Measurements from ENCODE around the gene RAB18. TPM values are rescaled to one million over a fixed set of nuclear protein-coding genes. Genes with fewer than 3 reads are reported as not detected.
"Not testable (repeated sequence)": the region's sequence is repeated elsewhere in the genome, so short reads cannot be mapped to it uniquely, and the experiment has no call there.

The RAB18 gene
- total RNA-seq, 1 donor from 2014 or later: 61.6 TPM

DNA sequence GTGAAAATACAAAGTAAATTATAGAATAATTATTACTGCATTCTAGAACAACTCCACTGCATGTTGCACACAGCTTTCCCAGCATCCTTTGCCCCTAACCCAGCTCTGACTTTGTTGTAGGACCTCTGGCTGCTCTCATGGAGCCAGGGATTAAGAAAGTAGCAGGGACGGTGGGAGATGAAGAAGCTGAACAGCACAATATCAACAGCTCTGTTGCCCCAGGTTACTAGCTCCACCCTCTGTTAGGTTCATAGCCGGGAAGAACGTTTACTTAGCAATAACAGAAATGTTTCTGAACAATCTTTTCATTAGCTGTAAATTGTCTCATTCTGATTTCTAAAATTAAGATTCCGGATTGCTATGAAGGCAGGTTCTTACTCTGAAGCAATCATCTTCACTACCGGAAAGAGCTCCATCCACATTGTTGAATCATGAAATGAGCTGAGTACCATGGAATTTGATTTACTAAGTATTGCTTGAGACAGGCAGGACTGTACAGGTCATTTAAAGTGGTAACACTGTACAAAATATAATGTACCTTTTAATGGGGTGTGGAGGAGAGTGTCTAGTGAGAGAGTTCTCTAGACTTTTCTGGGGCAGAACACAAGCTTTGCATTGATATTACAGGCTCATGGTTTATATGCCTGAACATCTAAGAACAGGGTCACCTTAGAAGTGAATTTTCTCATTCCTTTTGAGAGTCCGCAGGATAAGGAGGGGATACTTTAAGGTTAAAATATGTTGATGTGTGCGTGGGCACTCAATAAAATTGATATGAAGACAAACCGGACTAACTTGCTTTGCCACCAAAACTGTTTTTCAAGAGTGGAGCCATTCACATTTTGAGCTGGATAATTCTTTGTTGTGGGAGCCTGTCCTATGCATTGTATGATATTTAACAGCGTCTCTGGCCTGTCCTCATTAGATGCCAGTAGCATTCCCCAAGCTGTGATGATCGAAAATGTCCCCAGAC lies 20.8 kb upstream of the RAB18 start:
- H3K4me3 Mint-ChIP-seq: no peak overlapping the region
- H3K9me3 Mint-ChIP-seq: no peaks in the 10 kb centered on the region
- H3K36me3 Mint-ChIP-seq (ENCODE audit: low read depth): no peaks in the 10 kb centered on the region
- DNase-seq (ENCODE audit: low spot score): no peak
- H3K27ac Mint-ChIP-seq: no peak overlapping the region
- H3K4me1 Mint-ChIP-seq (ENCODE audit: low read depth): no peaks in the 10 kb centered on the region
- H3K27me3 Mint-ChIP-seq (ENCODE audit: insufficient read depth): peaks cover 22% of the 10 kb centered on the region
- intact Hi-C loops (cut with micrococcal nuclease): no loop called here

- DNase-seq (ENCODE audit: low spot score): no peak
- intact Hi-C loops (cut with micrococcal nuclease): no loop called here
These were observed 18.7 kb upstream of the RAB18 start for GRCh38 chr10:27485368-27485767.

GRCh38 chr10:27485986-27486385 lies 18.1 kb upstream of the RAB18 start:
- Mint-ChIP-seq H3K4me1 (ENCODE audit: low read depth) (no peaks in the 10 kb centered on the region), H3K4me3 (no peak overlapping the region), H3K9me3 (peaks cover 10% of the 10 kb centered on the region), H3K36me3 (ENCODE audit: low read depth) (no peaks in the 10 kb centered on the region), H3K27me3 (ENCODE audit: insufficient read depth) (peaks cover 22% of the 10 kb centered on the region), H3K27ac (no peak overlapping the region)
- intact Hi-C loops (cut with micrococcal nuclease): no loop called here
- DNase-seq (ENCODE audit: low spot score): no peak

More at GRCh38 chr10:27485368-27485767, 18.7 kb upstream of the RAB18 start:
- H3K27ac Mint-ChIP-seq: no peak overlapping the region
- H3K9me3 Mint-ChIP-seq: peaks cover 4% of the 10 kb centered on the region
- no peak overlapping the region for H3K4me3 Mint-ChIP-seq
- H3K36me3 Mint-ChIP-seq (ENCODE audit: low read depth): no peaks in the 10 kb centered on the region
- no peaks in the 10 kb centered on the region for H3K4me1 Mint-ChIP-seq (ENCODE audit: low read depth)
- H3K27me3 Mint-ChIP-seq (ENCODE audit: insufficient read depth): peaks cover 22% of the 10 kb centered on the region

GRCh38 chr10:27490807-27491206 lies 13.3 kb upstream of the RAB18 start:
- H3K4me3 Mint-ChIP-seq: no peak overlapping the region
- no peak for DNase-seq (ENCODE audit: low spot score)
- H3K27ac Mint-ChIP-seq: no peak overlapping the region
- peaks cover 22% of the 10 kb centered on the region for H3K9me3 Mint-ChIP-seq
- no peaks in the 10 kb centered on the region for H3K36me3 Mint-ChIP-seq (ENCODE audit: low read depth)
- no peaks in the 10 kb centered on the region for H3K4me1 Mint-ChIP-seq (ENCODE audit: low read depth)
- intact Hi-C loops (cut with micrococcal nuclease): no loop called here
- peaks cover 30% of the 10 kb centered on the region for H3K27me3 Mint-ChIP-seq (ENCODE audit: insufficient read depth)

DNA sequence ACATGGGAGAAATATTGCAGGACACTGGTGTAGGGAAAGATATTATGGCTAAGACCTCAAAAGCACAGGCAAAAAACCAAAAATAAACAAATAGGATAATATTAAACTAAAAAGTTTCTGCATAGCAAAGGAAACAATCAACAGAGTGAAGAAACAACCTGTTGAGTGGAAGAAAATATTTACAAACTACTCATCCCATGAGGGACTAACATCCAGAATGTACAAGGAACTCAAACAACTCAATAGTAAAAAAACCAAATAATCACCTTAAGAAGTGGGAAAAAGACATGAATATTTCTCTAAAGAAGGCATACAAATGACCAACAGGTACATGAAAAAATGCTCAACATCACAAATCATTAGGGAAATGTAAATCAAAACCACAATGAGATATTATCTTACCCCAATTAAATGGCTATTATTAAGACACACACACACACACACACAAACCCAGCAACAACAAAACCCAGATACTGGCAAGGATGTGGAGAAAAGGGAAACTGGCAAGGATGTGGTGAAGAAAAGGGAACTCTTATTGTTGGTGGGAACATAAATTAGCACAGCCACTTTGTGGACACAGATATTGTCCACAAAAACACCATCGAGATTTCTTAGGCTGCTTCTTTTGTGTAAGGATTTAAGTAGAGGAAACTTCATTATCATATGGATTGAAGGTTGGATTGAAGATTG lies 9.8 kb upstream of the RAB18 start:
- DNase-seq (ENCODE audit: low spot score): no peak
- Mint-ChIP-seq H3K4me3 (no peak overlapping the region), H3K9me3 (peaks cover 18% of the 10 kb centered on the region), H3K36me3 (ENCODE audit: low read depth) (no peaks in the 10 kb centered on the region), H3K27me3 (ENCODE audit: insufficient read depth) (peaks cover 22% of the 10 kb centered on the region), H3K4me1 (ENCODE audit: low read depth) (no peaks in the 10 kb centered on the region), H3K27ac (no peak overlapping the region)
- intact Hi-C loops (cut with micrococcal nuclease): no loop called here

GRCh38 chr10:27496137-27496536 lies 8.0 kb upstream of the RAB18 start:
- H3K36me3 Mint-ChIP-seq (ENCODE audit: low read depth): no peaks in the 10 kb centered on the region
- H3K4me3 Mint-ChIP-seq: no peak overlapping the region
- no peak for DNase-seq (ENCODE audit: low spot score)
- H3K9me3 Mint-ChIP-seq: peaks cover 10% of the 10 kb centered on the region
- no peaks in the 10 kb centered on the region for H3K4me1 Mint-ChIP-seq (ENCODE audit: low read depth)
- H3K27me3 Mint-ChIP-seq (ENCODE audit: insufficient read depth): peaks cover 22% of the 10 kb centered on the region
- no peak overlapping the region for H3K27ac Mint-ChIP-seq
- intact Hi-C loops (cut with micrococcal nuclease): no loop called here

DNA sequence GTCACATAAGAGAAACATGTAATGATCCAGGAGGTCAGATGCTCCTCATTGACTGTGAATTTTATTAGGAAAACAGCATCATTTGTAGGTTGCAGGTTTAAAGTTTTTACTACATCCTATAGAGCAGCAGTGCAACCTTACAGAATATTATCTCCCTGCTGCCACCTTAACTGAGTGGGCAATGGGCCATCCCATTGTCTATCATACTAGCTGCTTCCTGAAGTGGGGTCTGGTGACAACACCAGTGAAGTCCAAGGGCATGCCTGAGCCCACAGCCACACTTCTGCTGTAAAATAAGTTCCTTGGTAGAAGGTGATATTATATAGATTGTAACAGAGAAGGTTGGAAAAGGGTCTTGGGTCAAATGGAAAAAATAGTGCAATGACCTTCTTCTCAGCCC lies 4.0 kb upstream of the RAB18 start:
- Mint-ChIP-seq H3K9me3 (no peaks in the 10 kb centered on the region), H3K4me3 (no peak overlapping the region), H3K27ac (no peak overlapping the region), H3K36me3 (ENCODE audit: low read depth) (peaks cover 5% of the 10 kb centered on the region), H3K27me3 (ENCODE audit: insufficient read depth) (peaks cover 9% of the 10 kb centered on the region), H3K4me1 (ENCODE audit: low read depth) (peaks cover 9% of the 10 kb centered on the region)
- DNase-seq (ENCODE audit: low spot score): no peak
- intact Hi-C loops (cut with micrococcal nuclease): loop anchor here (5.0 to 10.0 kb wide), 5 partner anchors 53 to 1065 kb away; partner anchors contain the start of genes ANKRD26 and APBB1IP

GRCh38 chr10:27500886-27501285 lies 3.2 kb upstream of the RAB18 start:
- Mint-ChIP-seq H3K36me3 (ENCODE audit: low read depth) (peaks cover 5% of the 10 kb centered on the region), H3K27ac (no peak overlapping the region), H3K4me3 (no peak overlapping the region), H3K27me3 (ENCODE audit: insufficient read depth) (peaks cover 8% of the 10 kb centered on the region), H3K4me1 (ENCODE audit: low read depth) (peaks cover 12% of the 10 kb centered on the region), H3K9me3 (no peaks in the 10 kb centered on the region)
- DNase-seq (ENCODE audit: low spot score): no peak
- intact Hi-C loops (cut with micrococcal nuclease): loop anchor here (5.0 to 10.0 kb wide), 5 partner anchors 54 to 1066 kb away; partner anchors contain the start of genes ANKRD26 and APBB1IP

- peak overlapping the region; percentile 96 for H3K27ac Mint-ChIP-seq
- peaks cover 17% of the 10 kb centered on the region for H3K36me3 Mint-ChIP-seq (ENCODE audit: low read depth)
- intact Hi-C loops (cut with micrococcal nuclease): loop anchor here (1.0 to 10.0 kb wide), 14 partner anchors 10 to 1069 kb away; partner anchors contain the start of genes ANKRD26, APBB1IP, MASTL and MPP7
- no peaks in the 10 kb centered on the region for H3K9me3 Mint-ChIP-seq
- H3K27me3 Mint-ChIP-seq (ENCODE audit: insufficient read depth): no peaks in the 10 kb centered on the region
- peaks cover 31% of the 10 kb centered on the region for H3K4me1 Mint-ChIP-seq (ENCODE audit: low read depth)
- no peak for DNase-seq (ENCODE audit: low spot score)
- H3K4me3 Mint-ChIP-seq: peak overlapping the region; percentile 96
These were observed 552 bp upstream of the RAB18 start for GRCh38 chr10:27503498-27504006.

DNA sequence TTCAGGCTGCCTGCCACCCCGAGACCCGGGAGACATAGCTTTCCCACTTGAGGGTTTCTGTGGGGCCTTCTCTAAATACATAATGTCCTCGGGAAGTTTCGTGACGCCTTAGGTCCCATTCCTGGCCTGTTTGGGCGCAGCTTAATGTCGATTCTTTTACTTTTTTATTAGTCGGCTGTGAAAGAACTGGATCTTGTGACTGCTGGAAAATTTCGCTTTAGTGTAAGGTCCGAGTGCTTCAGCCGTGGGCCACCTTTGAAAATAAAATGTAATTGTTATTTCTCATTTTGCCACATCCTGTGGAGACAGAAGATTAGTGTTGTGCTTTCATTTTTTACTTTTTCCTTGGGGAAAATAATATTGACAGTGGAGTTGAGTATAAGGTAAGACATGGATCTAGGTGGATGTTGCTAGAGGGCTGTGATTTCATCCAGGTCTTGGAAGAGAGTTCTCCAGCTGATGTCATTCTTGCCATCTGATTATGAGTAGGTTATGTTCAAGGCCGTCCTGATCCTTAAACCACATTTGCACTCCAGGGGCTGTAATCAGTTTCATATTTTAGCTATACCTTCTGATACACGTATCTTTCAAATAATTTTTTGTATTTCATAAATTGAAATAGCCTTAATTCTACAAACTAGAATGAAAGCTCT lies 830 bp downstream of the RAB18 start:
- H3K4me3 Mint-ChIP-seq: peak overlapping the region; percentile 96
- peaks cover 44% of the 10 kb centered on the region for H3K4me1 Mint-ChIP-seq (ENCODE audit: low read depth)
- no peaks in the 10 kb centered on the region for H3K9me3 Mint-ChIP-seq

DNA sequence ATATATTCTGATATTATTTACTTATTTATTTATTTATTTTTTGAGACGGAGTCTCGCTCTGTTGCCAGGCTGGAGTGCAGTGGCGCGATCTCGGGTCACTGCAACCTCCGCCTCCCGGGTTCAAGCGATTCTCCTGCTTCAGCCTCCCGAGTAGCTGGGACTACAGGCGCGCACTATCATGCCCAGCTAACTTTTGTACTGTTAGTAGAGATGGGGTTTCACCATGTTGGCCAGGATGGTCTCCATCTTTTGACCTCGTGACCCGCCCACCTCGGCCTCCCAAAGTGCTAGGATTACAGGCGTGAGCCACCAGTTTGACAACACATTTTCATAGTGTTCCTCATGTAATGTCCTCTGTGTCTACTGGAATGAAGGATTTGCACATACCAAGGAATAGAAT lies 1.4 kb downstream of the RAB18 start:
- Mint-ChIP-seq H3K27ac (peak overlapping the region; percentile 72), H3K36me3 (ENCODE audit: low read depth) (peaks cover 30% of the 10 kb centered on the region), H3K4me1 (ENCODE audit: low read depth) (peaks cover 50% of the 10 kb centered on the region), H3K4me3 (peak overlapping the region; percentile 82)
- not testable (repeated sequence) for DNase-seq (ENCODE audit: low spot score); H3K9me3 Mint-ChIP-seq; H3K27me3 Mint-ChIP-seq (ENCODE audit: insufficient read depth)
- intact Hi-C loops (cut with micrococcal nuclease): loop anchor here (2.0 to 10.0 kb wide), 2 partner anchors 25 to 1071 kb away; partner anchors contain the start of gene APBB1IP

More for the DNA sequence above, 830 bp downstream of the RAB18 start:
- Mint-ChIP-seq H3K27ac (peak overlapping the region; percentile 96), H3K27me3 (ENCODE audit: insufficient read depth) (no peaks in the 10 kb centered on the region), H3K36me3 (ENCODE audit: low read depth) (peaks cover 24% of the 10 kb centered on the region)
- no peak for DNase-seq (ENCODE audit: low spot score)
- intact Hi-C loops (cut with micrococcal nuclease): loop anchor here (1.0 to 10.0 kb wide), 14 partner anchors 8 to 1070 kb away; partner anchors contain the start of genes ANKRD26, APBB1IP, MASTL and MPP7

DNA sequence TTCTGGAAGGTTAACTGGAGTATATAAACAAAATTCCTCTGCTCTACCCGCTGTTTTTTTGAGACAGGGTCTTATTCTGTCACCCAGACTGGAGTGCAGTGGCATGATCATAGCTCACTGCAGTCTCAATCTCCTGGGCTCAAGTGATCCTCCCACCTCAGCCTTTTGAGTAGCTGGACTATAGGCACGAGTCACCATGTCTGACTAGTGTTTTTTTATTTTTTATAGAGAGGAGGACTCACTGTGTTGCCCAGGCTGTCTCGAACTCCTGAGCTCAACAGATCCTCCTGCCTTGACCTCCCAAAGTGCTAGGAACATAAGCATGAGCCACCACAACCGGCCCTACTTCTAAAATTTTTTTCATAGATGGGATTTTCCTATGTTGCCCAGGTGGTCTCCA lies 2.2 kb downstream of the RAB18 start:
- Mint-ChIP-seq H3K27me3 (ENCODE audit: insufficient read depth) (no peaks in the 10 kb centered on the region), H3K4me3 (peak overlapping the region; percentile 82), H3K9me3 (no peaks in the 10 kb centered on the region), H3K27ac (peak overlapping the region; percentile 72), H3K36me3 (ENCODE audit: low read depth) (peaks cover 31% of the 10 kb centered on the region), H3K4me1 (ENCODE audit: low read depth) (peaks cover 51% of the 10 kb centered on the region)
- intact Hi-C loops (cut with micrococcal nuclease): loop anchor here (10.0 kb wide), 1 partner anchor 1071 kb away; the partner anchor contains the start of gene APBB1IP
- DNase-seq (ENCODE audit: low spot score): no peak

All from activated T-helper 1 cell treated with anti-CD3 and anti-CD28 coated beads, Interleukin-12 subunit alpha, Interleukin-12 subunit beta, Interleukin-2, Interleukin-4 antibody, amounts not matched to agents 30 ng/mL and 10 ng/mL and 1 ng/mL, durations not matched to agents 14 hours and 24 hours and 36 hours (primary cell).